HS-5 (cell line): ENCODE data around the gene ADM2.
"Not testable (repeated sequence)": the region's sequence is repeated elsewhere in the genome, so short reads cannot be mapped to it uniquely, and the experiment has no call there.

Experiments
- DNase-seq: peaks from one replicate; pipeline ENCODE4 v3.0.0-alpha.2; 2012; ENCODE audit warnings: low read depth

The ADM2 gene

DNA sequence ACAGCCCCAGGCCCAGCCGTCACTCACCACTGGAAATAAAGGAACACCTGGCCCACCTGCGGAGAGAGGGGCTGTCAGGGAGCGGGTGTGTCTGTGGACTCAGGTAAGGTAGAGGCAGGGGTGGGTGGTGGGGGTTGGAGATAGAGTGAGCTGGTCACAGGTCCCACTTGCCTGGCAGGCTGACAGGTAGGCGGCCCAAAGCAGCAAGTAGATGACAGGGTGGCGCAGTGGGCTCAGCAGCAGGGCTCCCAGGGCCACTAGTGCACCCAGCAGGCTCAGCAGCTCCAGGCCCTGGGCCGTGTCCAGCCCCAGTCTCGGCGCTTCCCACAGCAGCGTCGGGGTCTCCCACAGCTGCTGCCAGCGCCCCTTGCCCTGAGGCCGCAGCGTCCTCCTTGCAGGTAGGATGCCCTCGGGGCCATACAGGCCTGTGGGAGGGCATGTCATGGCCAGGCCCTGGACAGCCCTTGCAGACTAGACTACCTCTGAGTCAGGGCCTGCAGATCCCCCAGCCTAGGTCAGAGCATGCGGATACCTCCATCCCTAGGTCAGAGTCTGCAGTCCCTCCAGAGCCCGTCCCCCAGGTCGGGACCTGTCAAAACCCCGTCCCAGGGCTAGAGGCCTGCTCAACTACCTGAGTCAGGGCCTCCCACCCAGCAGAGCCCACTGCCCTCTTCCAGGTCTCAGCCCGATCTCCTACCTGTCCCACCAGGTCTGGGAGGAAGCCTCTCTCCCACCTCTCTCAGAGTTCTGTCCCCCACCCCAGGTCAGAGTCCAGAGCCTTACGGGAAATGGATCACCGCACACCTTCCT lies 25.5 kb downstream of the ADM2 start:
- DNase-seq: no peak

DNA sequence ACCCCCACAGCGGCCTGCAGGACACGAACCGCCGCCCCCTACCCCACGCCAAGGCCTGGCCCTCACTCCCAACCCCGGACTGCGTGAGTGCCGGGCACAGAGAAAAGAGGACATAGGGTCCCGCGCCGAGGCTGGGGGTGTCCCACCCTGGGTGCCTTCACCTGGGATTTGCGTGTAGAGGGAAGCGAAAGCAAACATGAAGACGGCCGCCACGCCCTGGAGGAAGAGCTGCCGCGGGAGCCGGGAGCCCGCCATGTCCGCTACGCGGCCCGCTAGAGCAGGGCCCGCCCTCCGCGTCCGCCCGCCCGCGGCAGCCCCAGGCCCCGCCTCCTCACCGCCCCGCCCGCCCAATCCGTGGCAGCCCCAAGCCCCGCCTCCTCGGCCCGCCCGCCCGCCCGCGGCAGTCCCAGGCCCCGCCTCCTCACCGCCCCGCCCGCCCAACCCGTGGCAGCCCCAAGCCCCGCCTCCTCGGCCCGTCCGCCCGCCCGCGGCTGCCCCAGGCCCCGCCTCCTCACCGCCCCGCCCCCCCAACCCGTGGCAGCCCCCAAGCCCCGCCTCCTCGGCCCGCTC lies 26.2 kb downstream of the ADM2 start, which contains the start of gene LMF2:
Gene LMF2, minus strand, starts transcription at position 282 of the 570 bp plus-strand sequence. Its CDS starts 27 bp downstream, at position 255.
- no peak for DNase-seq

DNA sequence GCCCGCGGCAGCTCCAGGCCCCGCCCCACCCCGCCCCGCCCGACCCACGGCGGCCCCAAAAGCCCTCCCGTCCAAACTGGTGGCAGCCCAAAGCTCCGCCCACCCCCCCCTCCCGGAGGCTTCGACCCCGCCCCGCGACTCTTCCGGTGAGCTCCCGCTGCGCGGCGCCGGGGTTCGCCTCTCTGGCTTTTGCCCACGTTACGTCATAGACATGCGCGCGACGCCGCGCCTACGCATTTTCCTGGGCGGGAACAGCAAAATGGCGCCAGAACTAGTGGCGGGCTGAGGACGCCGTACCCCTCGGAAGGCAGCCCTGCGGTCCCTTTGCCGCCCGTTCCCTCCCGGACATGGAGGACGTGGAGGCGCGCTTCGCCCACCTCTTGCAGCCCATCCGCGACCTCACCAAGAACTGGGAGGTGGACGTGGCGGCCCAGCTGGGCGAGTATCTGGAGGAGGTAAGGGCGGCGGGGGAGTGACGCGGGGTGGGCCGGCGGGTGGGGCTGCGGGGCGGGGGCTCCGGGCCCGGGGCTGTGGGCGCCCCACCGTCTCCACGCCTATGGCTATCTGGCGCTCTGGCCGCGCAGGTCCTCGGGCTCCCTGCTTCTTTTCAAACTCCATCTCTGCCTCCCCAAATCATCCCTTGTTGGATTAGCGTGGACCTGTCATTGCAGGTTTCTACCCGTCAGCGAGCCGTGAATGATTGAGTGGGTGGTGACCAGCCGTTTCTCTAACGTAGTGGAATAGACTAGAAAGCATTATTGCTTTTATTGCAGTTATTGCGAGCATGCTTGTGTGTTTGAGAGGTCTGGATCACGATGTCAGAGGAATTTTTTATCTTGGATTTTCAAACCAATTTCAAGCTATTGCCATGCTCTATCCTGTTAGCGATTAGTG lies 26.9 kb downstream of the ADM2 start, which contains the start of gene NCAPH2:
Gene NCAPH2, plus strand, starts transcription at position 234 of the 894 bp plus-strand sequence. Its CDS starts 114 bp downstream, at position 348.
- peak; percentile 87 for DNase-seq

DNA sequence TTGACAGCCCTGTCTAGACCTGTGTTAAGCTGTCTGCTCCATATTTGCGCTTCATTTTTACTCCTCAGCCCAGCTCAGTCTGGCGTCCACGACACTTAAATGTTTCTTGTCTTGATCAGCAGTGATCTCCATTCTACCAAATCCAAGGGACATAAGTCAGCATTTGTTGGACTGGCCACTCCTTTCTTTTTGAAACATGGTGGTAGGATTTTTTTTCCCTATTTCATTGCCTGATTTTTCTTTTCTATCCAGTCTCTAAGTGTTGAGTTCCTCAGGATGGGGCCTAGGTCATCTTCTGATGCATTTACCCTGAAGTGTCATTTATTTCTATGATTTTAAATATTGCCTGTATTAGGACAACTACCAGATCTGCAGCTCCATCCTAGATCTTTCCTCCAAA lies 27.6 kb downstream of the ADM2 start:
- no peak for DNase-seq

DNA sequence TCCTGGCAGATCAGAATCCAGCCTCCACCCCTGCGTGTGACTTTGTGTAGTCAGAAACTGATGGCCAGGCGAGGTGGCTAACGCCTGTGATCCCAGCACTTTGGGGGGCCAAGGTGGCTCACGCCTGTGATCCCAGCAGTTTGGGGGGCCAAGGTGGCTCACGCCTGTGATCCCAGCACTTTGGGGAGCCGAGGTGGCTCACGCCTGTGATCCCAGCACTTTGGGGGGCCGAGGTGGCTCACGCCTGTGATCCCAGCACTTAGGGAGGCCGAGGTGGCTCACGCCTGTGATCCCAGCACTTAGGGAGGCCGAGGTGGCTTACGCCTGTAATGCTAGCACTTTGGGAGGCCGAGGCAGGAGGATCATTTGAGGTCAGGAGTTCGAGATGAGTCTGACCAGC lies 31.8 kb downstream of the ADM2 start:
- DNase-seq: no peak

DNA sequence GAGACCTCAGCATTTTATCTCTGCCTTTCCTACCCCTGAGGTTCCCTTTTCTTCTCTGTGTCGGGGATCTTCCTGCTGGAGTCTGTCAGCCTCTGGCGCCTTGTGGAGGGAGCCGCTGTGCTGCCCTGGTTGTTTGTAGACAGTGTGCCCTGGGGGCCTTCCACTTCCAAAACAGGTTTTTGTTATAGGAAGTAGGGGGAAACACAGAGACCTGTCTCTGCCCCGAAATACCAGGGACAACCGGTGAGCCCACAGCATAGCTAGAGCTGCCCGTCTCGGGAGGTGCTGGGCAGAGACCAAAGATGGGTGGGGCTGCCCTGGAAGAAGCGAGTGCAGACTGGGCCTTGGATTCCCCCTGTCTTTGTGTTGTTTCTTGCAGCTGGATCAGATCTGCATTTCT lies 34.7 kb downstream of the ADM2 start:
- DNase-seq: no peak

DNA sequence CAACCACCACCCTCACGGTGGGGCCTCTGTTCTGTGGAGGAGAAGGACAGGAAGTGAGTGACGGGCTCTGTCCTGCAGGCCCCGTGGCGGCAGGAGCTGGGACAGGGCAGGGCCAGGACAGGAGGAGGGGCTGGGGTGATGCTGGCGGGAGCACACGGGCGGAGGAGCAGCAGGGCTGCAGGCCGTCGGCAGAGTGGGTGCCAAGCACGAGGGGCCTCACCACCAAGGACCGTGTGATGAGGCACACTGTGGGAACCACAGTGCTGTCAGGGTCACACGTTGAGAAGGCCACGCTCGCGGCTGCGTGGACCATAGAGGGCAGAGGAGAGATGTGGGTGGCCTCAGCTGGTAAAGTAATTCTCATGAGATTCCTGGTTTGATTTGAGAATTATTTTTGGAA lies 35.5 kb downstream of the ADM2 start:
- DNase-seq: no peak

DNA sequence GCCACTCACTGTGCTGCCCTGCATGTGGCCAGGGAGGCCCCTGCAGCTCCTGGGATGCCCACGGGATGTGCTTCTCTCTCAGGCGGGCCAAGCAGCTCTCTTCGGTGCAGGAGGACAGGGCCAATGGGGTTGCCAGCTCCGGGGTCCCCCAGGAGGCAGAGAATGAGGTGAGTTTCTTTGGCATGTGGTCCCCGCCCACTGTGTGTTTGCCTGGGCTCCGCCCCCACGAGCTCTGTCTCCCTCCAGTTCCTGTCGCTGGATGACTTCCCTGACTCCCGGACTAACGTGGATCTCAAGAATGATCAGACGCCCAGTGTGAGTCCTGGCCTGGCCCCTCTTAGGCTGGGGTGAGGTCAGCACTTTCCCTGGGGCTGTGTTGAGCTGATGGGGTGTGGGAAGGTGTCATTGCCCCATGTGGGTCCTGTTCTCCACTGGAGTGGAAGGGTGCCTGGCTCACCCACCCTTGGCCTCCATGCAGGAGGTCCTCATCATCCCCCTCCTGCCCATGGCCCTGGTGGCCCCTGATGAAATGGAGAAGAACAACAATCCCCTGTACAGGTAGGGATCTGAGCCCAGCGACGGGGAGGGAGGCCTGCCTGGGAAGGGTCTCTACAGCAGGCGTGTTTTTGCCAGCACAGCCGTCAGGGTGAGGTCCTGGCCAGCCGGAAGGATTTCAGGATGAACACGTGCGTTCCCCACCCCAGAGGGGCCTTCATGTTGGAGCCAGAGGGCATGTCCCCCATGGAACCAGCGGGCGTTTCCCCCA lies 36.3 kb downstream of the ADM2 start:
- no peak for DNase-seq

DNA sequence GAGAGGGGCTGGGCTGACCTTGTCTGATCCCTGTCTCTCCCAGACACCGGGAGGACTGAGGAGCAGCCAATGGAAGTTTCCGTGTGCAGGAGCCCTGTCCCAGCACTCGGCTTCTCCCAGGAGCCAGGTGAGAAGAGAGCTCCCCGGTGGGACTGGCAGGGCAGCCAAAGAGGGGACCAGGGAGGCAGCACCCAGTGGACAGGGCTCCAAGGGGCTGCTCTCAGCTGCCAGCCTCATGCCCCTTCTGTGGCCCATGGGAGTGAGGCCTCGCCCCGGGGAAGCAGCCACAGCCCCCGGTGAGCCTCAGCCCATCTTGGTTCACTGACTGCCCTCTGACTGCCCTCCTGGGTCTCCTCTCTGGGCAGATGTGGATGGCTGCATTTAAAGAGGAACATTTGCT lies 37.3 kb downstream of the ADM2 start:
- no peak for DNase-seq

DNA sequence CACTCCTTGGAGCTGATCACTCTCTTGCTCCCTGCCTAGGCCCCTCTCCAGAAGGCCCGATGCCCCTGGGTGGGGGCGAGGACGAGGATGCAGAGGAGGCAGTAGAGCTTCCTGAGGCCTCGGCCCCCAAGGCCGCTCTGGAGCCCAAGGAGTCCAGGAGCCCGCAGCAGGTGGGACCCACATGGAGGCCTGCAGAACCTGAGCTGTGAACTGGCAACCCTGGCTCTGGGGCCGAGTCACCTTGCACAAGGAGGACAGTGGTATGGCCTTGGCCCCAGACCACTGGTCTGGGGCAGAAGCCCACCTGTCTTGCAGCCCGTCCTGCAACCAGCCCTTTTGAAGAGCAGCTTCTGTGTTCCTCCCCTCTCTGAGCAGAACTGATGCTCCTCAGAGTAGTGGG lies 37.8 kb downstream of the ADM2 start:
- no peak for DNase-seq

DNA sequence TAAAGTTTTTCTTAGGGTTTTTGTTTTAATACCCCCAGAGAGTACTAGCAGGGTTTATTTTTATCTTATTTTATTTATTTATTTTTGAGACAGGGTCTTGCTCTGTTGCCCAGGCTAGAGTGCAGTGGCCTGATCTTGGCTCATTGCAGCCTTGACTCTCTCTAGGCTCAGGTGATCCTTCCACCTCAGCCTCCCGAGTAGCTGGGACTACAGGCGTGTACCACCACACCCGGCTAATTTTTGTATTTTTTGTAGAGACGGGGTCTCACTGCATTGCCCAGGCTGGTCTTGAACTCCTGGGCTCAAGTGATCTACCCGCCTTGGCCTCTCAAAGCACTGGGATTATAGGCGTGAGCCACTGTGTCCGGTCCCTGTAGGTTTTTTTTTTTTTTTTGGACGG lies 38.8 kb downstream of the ADM2 start:
- DNase-seq: not testable (repeated sequence)

DNA sequence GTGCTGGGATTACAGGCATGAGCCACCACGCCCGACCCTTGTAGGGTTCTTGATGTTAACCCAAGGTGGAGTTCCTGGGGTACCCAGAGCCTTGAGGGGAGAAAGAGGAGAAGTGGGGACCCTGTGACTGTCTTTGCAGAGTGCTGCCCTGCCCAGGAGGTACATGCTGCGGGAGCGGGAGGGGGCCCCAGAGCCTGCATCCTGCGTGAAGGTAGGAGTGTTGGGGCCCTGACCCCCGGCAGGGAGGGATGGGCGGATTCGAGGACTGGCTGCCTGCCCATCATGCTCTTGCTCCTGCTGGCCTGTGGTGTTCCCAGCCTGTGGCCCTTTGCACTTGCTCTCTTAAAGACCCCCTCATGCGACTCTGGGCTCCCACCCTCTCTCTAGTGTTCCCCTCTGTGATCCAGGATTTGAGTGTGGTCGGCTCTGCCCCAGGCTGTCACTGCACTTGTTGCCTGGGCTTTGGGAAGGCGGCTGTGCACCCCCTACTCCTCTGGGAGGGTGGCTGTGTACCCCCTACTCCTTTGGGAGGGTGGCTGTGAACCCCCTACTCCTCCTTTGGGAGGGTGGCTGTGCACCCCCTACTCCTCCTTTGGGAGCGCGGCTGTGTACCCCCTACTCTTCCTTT lies 39.6 kb downstream of the ADM2 start:
- DNase-seq: no peak

DNA sequence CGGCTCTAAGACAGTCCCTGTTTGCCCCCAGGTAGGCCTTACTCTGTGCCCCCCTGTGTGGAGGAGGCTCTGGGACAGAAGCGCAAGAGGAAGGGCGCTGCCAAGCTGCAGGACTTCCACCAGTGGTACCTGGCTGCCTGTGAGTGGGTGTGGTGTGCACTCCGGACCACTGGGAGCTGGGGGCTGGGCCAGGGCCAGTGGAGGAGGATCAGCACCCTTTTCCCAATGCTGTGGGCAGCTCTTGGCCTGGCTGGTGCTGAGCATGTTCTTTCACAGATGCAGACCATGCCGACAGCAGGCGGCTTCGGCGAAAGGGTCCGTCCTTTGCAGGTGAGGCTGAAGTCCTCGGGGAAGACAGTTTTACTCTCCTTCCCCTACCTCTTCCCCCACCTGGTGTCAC lies 40.4 kb downstream of the ADM2 start:
- DNase-seq: no peak

DNA sequence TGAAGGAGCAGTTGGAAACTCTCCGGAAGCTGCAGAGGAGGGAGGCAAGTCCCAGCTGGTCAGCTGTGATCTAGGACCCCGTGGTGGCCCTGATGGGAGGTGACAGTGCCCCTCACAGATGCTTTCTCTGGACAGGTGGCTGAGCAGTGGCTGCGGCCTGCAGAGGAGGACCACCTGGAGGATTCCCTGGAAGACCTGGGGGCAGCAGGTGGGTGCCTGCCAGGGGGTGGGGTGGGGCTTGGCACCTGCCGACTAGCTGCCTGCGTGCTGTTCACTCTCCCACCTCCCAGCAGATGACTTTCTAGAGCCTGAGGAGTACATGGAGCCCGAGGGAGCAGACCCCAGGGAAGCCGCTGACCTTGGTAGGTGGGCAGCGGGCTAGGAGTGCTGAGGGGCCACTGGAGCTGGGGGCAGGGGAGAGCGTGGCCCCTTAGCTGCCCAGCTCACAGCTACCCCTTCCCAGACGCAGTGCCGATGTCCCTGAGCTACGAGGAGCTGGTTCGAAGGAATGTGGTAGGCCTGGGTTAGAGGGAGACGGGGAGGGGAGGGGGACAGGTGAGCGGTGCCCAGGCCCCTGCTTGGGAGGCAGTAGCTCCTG lies 41.0 kb downstream of the ADM2 start:
- no peak for DNase-seq

DNA sequence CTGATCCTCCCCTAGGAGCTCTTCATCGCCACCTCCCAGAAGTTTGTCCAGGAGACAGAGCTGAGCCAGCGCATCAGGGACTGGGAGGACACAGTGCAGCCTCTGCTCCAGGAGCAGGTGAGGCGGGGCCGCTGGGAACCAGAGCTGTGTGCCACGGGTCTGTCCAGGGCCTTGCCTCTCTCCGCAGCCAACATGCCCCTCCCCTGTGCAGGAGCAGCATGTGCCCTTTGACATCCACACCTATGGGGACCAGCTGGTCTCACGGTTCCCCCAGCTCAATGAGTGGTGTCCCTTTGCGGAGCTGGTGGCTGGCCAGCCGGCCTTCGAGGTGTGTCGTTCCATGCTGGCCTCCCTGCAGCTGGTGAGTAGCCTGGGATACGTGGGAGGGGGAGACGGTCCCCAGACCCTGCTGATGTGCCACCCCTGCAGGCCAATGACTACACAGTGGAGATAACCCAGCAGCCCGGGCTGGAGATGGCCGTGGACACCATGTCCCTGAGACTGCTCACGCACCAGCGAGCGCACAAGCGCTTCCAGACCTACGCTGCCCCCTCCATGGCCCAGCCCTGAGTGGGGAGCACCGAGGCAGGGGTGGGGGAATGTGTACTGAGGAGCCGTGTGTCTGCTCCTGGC lies 41.6 kb downstream of the ADM2 start:
- DNase-seq: no peak

DNA sequence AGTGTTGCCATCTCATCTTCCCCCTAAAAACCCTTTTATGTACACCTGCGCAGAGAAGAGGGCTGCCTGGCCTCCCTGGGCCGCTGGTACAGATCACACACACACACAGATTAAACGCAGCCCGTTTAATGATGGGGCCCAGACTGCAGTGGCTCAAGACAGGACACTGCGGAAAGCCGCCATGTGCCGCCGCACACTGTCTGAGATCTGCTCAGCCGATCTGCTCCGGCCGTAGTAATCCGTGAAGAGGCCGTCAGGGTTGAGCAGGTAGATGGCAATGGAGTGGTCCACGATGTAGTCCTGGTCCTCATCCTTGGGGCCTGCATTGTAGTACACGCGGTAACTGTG lies 42.1 kb downstream of the ADM2 start:
- no peak for DNase-seq

DNA sequence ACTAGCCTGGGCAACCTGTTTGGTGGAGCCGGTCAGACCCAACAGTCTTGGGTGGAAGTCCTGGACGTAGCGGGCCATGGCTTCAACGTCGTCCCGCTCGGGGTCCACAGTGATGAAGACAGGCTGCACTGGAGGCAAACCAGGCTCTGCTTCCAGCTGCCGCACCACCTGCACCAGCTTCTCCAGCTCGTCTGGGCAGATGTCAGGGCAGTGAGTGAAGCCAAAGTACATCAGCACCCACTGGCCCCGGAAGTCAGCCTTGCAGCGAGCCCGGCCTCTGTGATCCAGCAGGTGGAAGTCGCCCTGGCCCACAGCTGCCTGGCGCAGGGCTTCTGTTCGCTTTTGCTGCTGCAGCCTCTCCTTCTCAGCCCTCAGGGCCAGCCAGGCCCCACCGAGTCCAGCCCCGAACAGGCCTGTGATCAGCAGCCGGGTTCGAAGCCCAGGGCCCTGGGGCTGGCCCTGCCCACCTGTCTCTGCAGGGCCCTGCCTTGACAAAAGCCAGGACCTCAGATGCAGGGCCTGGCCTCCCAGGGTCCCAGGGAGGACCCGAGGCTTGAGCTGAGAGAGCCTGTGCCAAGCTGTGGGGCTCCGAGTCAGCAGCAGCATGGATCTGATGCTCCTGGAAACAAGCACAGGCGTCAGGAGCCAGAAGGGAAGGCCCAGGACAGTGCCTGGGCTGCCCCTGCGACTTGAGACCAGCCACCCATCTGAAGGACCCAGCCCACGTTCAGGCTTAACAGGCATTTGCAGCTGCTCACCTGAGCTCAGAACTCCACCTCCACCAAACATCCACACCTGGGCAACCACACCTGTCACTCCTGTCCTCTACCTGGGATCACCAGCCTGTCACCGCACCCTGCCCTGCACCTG lies 42.7 kb downstream of the ADM2 start:
- no peak for DNase-seq

DNA sequence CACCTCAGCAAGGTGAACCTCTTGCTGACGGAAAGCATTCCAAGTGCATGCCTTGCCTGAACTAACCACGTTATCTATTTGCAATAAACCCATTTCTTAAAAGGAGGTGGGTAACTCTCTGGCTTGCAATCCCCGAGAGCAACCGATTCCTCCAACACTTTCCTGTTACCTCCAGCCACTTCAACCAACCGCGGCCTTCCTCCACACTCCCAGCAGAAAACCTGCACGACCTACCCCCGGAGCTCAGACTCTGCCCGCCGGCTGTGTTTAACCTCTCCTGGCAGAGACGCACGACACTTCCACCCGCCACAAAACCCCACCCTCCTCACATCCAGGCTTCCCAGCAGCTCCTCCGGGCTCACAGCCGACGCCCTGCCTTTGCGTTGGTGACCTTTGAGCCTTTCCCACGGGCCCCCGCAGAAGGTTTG lies 43.3 kb downstream of the ADM2 start:
- DNase-seq: no peak

DNA sequence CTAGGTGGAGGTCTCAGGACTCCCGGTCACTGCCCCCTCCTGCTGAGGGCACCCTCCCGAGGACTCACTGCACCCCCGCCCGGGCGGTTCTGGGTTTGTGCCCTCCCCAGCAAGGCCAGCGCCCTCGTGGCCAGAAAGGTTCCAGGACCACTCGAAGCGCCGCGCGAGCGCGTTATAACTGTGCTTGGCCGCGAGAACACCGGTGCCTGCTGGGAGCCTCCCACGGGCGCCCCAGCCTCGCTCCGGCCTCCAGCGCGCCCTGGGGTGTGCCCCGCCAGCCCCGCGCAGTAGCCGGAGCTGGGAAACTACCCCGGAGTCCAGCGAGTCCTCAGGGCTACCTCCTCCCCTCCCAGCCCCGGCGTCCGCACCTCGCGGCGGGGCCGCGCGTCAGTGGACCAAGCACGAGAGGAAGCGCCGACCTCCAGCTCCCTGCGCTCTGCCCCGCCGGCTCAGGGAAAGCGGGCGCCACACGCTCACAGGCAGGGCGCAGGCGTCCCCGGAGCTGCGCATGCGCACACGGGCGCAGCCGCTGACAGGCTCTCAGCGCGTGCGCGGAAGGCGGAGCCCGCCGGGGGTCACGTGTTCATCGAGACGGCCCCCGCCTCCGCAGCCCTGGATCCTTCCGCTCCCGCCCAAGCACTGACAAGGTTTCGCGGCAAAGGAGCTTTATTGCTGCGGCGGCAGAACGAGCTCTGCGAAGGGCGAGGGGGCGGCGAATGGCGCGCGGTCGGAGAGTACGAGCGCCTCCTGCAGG lies 43.9 kb downstream of the ADM2 start, which contains the start of gene SCO2:
Gene SCO2, minus strand, starts transcription at position 495 of the 754 bp plus-strand sequence. CDS start 1,187 bp downstream, outside the sequence.
- DNase-seq: no peak
